Stimulated activated CD8-positive, alpha-beta memory T cell treated with anti-CD3 and anti-CD28 coated beads, Interleukin-12 subunit alpha, Interleukin-12 subunit beta, amount 100 ng/mL, for 1 hour (primary cell): Measurements from ENCODE around the gene PIGR.
"Not testable (repeated sequence)": the region's sequence is repeated elsewhere in the genome, so short reads cannot be mapped to it uniquely, and the experiment has no call there.

Experiments used
- DNase-seq: peaks from one replicate; pipeline ENCODE4 v3.0.0-alpha.2; 2020; ENCODE audit warnings: low read depth

Gene PIGR

GRCh38 chr1:206932177-206932576, 14.1 kb downstream of the PIGR start:
- DNase-seq: no peak

- DNase-seq: no peak
These were observed 14.6 kb downstream of the PIGR start for GRCh38 chr1:206931709-206932108.

- no peak for DNase-seq
These were observed 16.0 kb downstream of the PIGR start for GRCh38 chr1:206930210-206930798.

- DNase-seq: no peak
These were observed 16.7 kb downstream of the PIGR start for GRCh38 chr1:206929524-206929923.

- DNase-seq: no peak
These were observed 20.0 kb downstream of the PIGR start for GRCh38 chr1:206926286-206926685.

- DNase-seq: peak; percentile 54
These were observed 21.0 kb downstream of the PIGR start for GRCh38 chr1:206925106-206925736.

GRCh38 chr1:206924592-206925105, 21.6 kb downstream of the PIGR start:
- no peak for DNase-seq

- not testable (repeated sequence) for DNase-seq
These were observed 22.2 kb downstream of the PIGR start for GRCh38 chr1:206923961-206924557.

- DNase-seq: peak; percentile 50
These were observed 23.0 kb downstream of the PIGR start for GRCh38 chr1:206923009-206923960.

- DNase-seq: no peak
These were observed 23.7 kb downstream of the PIGR start for GRCh38 chr1:206922524-206922923.

GRCh38 chr1:206921772-206922265, 24.4 kb downstream of the PIGR start, which contains the start of gene FCMR:
FCMR (minus strand) TSS chr1:206921941; CDS start chr1:206921854, 87 bp downstream.
- peak; percentile 39 for DNase-seq

GRCh38 chr1:206918076-206918475, 28.2 kb downstream of the PIGR start:
- DNase-seq: no peak

GRCh38 chr1:206916000-206916709, 30.1 kb downstream of the PIGR start:
- DNase-seq: no peak

- DNase-seq: no peak
These were observed 31.1 kb downstream of the PIGR start for GRCh38 chr1:206915030-206915735.

GRCh38 chr1:206913766-206914537, 32.3 kb downstream of the PIGR start:
- DNase-seq: no peak

- peak; percentile 43 for DNase-seq
These were observed 33.7 kb downstream of the PIGR start for GRCh38 chr1:206912445-206913095.

GRCh38 chr1:206911064-206911663, 35.1 kb downstream of the PIGR start:
- DNase-seq: no peak

- DNase-seq: no peak
These were observed 36.4 kb downstream of the PIGR start for GRCh38 chr1:206909883-206910318.
